ENCODE data around the gene FBXW12.

- TF ChIP-seq CTCF (IDR thresholded peaks at IDR 0.05) (no peak), POLR2A (IDR thresholded peaks at IDR 0.05) (no peak)
Measured at GRCh38 chr3:48353987-48354386, 18.0 kb upstream of the FBXW12 start.
